Measurements from ENCODE around the gene MAP3K10.

The MAP3K10 gene

GRCh38 chr19:40162104-40162503, 29.1 kb upstream of the MAP3K10 start (continued):
- TF ChIP-seq ZSCAN4 (tag by site-specific recombination; IDR thresholded peaks at IDR 0.05) (no peak), ZNF10 (tag by site-specific recombination; IDR thresholded peaks at IDR 0.05) (no peak), ZNF510 (tag by site-specific recombination; IDR thresholded peaks at IDR 0.05; ENCODE audit: insufficient replicate concordance) (no peak), ZNF544 (tag by site-specific recombination; IDR thresholded peaks at IDR 0.05) (no peak), ZNF621 (tag by site-specific recombination; IDR thresholded peaks at IDR 0.05) (no peak), ZNF211 (tag by site-specific recombination; IDR thresholded peaks at IDR 0.05; ENCODE audit: low read depth) (no peak)

- POLR2A ChIA-PET = interaction anchor here (0.7 kb wide), 2 partner anchors 40 to 594 kb away, joined by 3 to 13 read pairs; no protein-coding TSS in a partner anchor
- no peak overlapping the region for H3K27ac ChIP-seq (ENCODE audit: extremely low read depth, low read depth, low read length)
Observed at GRCh38 chr19:40163541-40164129, 27.6 kb upstream of the MAP3K10 start.

GRCh38 chr19:40165362-40165937, 25.8 kb upstream of the MAP3K10 start:
- ChIA-PET CTCF (interaction anchor here (0.5 to 4.0 kb wide), 47 partner anchors 11 to 1038 kb away, joined by 3 to 77 read pairs (median 4); partner anchors contain the start of genes PSMC4 and ZNF780B), POLR2A (no interaction called here)
- peak; percentile 77; the same call in 1 of the 2 replicates for TF ChIP-seq ZNF362 (tag by site-specific recombination; IDR thresholded peaks at IDR 0.05)
- TF ChIP-seq GLIS1 (tag by site-specific recombination; IDR thresholded peaks at IDR 0.05) = peak; percentile 20; the same call in 1 of the 2 replicates
- no peak for TF ChIP-seq ZNF223 (tag by site-specific recombination; IDR thresholded peaks at IDR 0.05)
- TF ChIP-seq IKZF3 (tag by site-specific recombination; IDR thresholded peaks at IDR 0.05) = peak; percentile 80; the same call in 1 of the 2 replicates
- TF ChIP-seq PRDM6 (tag by site-specific recombination; IDR thresholded peaks at IDR 0.05) = no peak
- TF ChIP-seq ZNF544 (tag by site-specific recombination; IDR thresholded peaks at IDR 0.05) = no peak
- TF ChIP-seq YY1 (tag by site-specific recombination; IDR thresholded peaks at IDR 0.05) = no peak
- TF ChIP-seq HOXA7 (CRISPR knock-in tag; IDR thresholded peaks at IDR 0.05; ENCODE audit: borderline replicate concordance) = no peak
- no peak for TF ChIP-seq ZNF114 (tag by site-specific recombination; IDR thresholded peaks at IDR 0.05)
- 0 out of 2 replicates have a peak, but pooled peaks have one; percentile 15 for TF ChIP-seq ZNF335 (tag by site-specific recombination; conservative IDR thresholded peaks at IDR 0.05)
- TF ChIP-seq OSR2 (tag by site-specific recombination; IDR thresholded peaks at IDR 0.05) = no peak
- 0 out of 2 replicates have a peak, but pooled peaks have one; percentile 12 for TF ChIP-seq ZNF157 (tag by site-specific recombination; IDR thresholded peaks at IDR 0.05)
- TF ChIP-seq ZSCAN18 (tag by site-specific recombination; IDR thresholded peaks at IDR 0.05) = no peak

More at GRCh38 chr19:40163541-40164129, 27.6 kb upstream of the MAP3K10 start:
- CTCF ChIA-PET = interaction anchor here (0.6 to 3.7 kb wide), 11 partner anchors 9 to 618 kb away, joined by 3 to 58 read pairs (median 4); partner anchors contain the start of gene TTC9B
- TF ChIP-seq ZNF639 (tag by site-specific recombination; IDR thresholded peaks at IDR 0.05) = 0 out of 2 replicates have a peak, but pooled peaks have one; percentile 25
- no peak for TF ChIP-seq ZNF513 (tag by site-specific recombination; IDR thresholded peaks at IDR 0.05)
- Histone ChIP-seq H3K9me3 (ENCODE audit: control insufficient read depth, insufficient read depth, low read depth, low read length) (no peaks in the 10 kb centered on the region), H3K36me3 (ENCODE audit: control insufficient read depth in 2 of 2, insufficient read depth in 1 of 2, low read length in 2 of 2) (peaks cover 0 to 5% of the 10 kb centered on the region in 2 experiments; a peak in 1 of 3 replicates), H3K4me3 (ENCODE audit: low read depth, low read length) (no peak overlapping the region), H3K4me1 (ENCODE audit: control insufficient read depth, insufficient read depth, low read length) (0 out of 2 replicates have a peak, but pooled peaks cover 2% of the 10 kb centered on the region)

More at GRCh38 chr19:40165362-40165937, 25.8 kb upstream of the MAP3K10 start:
- H3K9me3 ChIP-seq (ENCODE audit: control insufficient read depth, insufficient read depth, low read depth, low read length) = no peaks in the 10 kb centered on the region
- H3K4me1 ChIP-seq (ENCODE audit: control insufficient read depth, insufficient read depth, low read length) = 0 out of 2 replicates have a peak, but pooled peaks cover 2% of the 10 kb centered on the region
- H3K4me3 ChIP-seq (ENCODE audit: low read depth, low read length) = no peak overlapping the region
- H3K27ac ChIP-seq (ENCODE audit: extremely low read depth, low read depth, low read length) = no peak overlapping the region
- peaks cover 0 to 5% of the 10 kb centered on the region in 2 experiments; a peak in 1 of 3 replicates for H3K36me3 ChIP-seq (ENCODE audit: control insufficient read depth in 2 of 2, insufficient read depth in 1 of 2, low read length in 2 of 2)
